HG03378 (cell line): ENCODE data around the gene RALGAPA1.
A peak's percentile ranks its signal among the peaks of the same experiment; 100 is the strongest.
"Not testable (repeated sequence)": the region's sequence is repeated elsewhere in the genome, so short reads cannot be mapped to it uniquely, and the experiment has no call there.

Source experiments
- ATAC-seq: cut with Tn5 transposase; IDR thresholded peaks from one replicate; pipeline ENCODE4 v1.9.1; 2021; ENCODE audit warnings: mild to moderate bottlenecking, moderate library complexity; ENCODE audit not compliant: unreplicated experiment

The RALGAPA1 gene

DNA sequence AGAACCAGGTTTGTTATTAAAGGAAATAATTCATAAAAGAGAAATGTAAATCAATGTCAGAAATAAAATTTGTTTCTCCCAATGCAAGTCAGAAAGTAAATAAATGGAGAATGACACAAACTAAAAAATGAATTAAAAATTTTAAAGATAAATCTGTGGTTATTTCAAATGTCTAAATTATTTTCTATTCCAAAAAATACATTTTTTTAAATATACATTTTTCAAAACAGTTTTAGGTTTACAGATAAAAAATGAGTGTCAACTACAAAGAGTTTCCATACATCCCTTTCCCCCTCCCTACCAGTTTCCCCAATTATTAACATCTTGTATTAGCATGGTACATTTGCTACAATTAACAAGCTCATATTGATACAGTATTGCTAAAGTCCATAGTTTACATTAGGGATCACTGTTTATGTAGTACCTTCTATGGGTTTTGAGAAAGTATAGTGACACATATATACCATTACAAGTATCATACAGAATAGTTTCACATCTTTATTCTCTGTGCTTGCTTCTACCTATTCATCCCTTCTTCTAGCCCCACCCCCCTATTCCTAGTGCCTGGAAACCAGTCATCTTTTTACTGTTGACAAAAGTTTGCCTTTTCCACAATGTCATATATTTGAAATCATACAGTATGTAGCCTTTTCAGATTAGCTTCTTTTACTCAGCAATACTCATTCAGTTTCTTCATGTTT, 104.2 kb downstream of the RALGAPA1 start:
- ATAC-seq = no peak

GRCh38 chr14:35701531-35701930, 107.6 kb downstream of the RALGAPA1 start:
- no peak for ATAC-seq

DNA sequence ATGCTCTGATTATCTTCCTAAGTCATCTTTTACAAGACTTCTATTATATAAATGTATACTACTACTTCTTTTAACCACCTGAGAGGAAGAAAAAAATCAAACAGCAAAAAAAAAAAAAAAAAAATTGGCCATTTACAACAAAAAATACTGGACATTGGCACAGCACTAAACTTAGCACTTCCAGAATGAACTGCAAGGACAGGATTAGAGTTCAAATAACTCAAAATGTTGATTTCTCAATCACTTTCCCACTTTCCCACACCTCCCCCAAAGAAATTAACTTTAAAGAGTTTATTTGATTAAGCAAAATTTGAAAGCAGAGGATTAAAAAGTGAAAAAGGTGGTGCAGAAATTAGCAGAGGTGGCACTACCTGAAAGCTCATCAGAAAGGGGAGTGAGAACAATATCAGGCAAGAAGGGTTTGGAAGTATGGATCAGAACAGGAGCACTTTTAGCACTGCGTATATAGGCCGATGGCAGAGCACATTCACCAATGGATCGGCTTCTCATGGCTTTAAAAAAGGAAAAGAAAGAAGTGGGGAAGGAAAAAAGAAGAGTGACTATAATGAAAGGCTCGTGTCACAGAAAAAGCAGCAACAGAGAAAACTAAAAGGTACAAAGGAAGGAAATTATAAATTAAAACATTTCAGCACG, 109.2 kb downstream of the RALGAPA1 start:
- no peak for ATAC-seq

- ATAC-seq = no peak
These were observed 112.5 kb downstream of the RALGAPA1 start for GRCh38 chr14:35696575-35696974.

DNA sequence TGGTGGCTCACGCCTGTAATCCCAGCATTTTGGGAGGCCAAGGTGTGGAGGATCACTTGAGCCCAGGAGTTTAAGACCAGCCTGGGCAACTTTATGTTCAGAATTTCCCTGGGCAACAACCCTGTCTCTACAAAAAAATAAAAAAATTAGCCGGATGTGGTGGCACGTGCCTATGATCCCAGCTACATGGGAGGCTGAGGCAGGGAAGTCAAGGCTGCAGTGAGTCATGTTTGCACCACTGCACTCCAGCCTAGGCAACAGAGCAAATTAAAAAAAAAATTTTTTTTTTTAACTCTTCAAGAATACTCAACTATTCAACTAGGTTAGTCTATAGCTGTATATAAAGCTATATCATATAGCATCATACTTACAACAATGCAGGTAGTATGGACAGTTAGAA, 113.0 kb downstream of the RALGAPA1 start:
- no peak for ATAC-seq

DNA sequence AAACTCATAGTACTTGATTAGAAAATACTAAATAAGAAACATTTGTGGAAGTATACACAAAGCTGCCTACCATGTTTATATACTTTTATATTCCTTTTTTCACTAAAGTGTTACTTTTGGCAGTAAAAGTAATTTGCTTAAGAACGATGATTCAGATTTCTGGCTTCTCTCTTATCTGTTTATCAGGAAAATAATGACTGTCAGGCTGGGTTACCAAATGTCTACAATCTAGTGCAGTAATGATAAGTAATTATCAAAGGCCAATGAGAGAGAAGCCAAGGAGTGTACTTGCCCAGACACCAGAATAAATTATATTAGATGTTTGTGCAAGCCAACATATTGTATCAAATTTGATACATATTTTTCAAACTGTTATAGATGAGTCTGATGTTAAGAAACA, 113.4 kb downstream of the RALGAPA1 start:
- no peak for ATAC-seq

DNA sequence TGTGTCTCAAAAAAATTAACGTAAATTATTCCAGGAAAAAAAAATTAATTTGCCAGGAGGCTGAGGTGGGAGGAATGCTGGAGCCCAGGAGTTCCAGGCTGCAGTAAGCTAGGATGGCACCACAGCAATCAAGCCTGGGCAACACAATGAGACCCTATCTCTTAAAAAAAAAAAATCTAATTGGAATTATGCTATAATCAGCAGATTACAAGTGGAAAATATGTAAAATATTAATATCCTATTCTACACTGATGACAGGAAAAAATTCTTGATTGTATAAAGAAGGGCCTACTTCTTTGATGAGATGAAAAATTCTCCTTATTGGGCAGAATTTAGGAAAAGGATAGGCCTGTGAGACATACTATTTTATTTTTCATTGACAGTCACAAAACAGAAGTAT, 114.0 kb downstream of the RALGAPA1 start:
- ATAC-seq = no peak

GRCh38 chr14:35689000-35689460, 120.1 kb downstream of the RALGAPA1 start:
- peak; percentile 39 for ATAC-seq

- ATAC-seq = no peak
These were observed 120.8 kb downstream of the RALGAPA1 start for GRCh38 chr14:35688126-35688826.

DNA sequence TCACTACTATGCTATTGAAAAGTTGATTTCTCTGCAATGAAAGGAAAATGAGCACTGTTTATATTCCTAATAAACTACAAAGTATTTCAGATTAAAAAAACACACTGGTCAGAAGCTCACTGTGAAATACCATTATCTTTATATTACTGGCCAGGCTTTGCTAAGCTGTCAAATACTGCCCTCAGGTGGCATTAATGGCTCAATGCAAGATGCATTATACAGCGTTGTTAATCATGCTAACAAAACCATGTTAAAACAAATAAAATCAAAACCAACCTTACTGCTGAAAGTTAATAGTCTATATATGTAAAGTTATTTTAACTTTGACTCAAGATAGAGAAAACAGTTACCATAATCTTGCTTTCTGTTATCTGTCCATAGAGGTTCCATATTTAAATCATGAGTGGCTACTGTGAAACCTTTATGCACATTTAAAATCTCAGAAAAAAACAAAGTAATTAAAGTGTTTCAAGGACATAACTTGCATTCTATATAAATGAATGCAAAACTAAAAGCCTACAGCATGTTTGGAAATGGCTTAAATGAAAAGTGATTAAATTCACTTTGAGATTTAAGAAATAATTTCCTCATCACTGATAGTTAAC, 121.7 kb downstream of the RALGAPA1 start:
- peak; percentile 50 for ATAC-seq

DNA sequence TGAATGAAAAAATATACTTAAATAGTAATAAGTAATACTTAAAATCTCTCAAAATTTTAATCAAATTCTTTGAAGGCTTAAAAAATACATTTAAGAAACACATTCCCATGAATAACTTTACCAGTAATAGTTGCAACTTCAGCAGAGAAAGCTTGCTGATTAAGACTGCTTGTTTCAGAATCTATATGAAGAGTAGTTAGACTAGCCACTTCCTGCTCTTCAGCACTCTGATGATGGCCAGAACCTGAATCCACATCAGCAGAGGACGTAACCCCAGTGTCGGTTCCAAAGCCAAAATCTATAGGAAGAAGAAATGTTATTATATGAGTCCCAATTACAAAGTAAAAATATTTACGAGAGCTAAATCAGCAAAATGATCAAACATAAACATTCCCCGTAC, 125.4 kb downstream of the RALGAPA1 start:
- not testable (repeated sequence) for ATAC-seq

- no peak for ATAC-seq
These were observed 126.3 kb downstream of the RALGAPA1 start for GRCh38 chr14:35682802-35683201.

GRCh38 chr14:35678403-35679028, 130.6 kb downstream of the RALGAPA1 start:
- ATAC-seq = no peak

GRCh38 chr14:35669782-35670181, 139.3 kb downstream of the RALGAPA1 start:
- ATAC-seq = peak; percentile 46

- ATAC-seq = no peak
These were observed 142.6 kb downstream of the RALGAPA1 start for GRCh38 chr14:35666429-35667043.

DNA sequence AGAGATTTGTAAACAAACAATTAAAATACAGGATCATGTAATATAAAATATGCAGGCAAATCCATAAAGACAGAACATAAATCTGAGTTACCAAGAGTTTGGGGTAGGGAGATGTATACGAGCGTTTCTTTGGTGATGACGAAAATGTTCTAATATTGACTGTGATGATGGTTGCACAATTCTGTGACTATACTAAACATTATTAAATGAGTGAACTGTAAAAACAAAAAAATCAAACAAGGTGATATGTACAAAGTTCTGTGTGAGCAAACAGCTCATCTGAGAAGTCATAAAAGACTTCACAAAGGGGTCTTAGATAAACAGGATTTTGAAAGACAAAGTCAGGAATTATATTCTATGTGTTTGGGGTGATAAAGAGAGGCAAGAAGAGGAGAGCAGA, 147.2 kb downstream of the RALGAPA1 start:
- ATAC-seq = no peak

- no peak for ATAC-seq
These were observed 156.1 kb downstream of the RALGAPA1 start for GRCh38 chr14:35653045-35653444.

GRCh38 chr14:35643513-35643912, 165.6 kb downstream of the RALGAPA1 start:
- no peak for ATAC-seq

DNA sequence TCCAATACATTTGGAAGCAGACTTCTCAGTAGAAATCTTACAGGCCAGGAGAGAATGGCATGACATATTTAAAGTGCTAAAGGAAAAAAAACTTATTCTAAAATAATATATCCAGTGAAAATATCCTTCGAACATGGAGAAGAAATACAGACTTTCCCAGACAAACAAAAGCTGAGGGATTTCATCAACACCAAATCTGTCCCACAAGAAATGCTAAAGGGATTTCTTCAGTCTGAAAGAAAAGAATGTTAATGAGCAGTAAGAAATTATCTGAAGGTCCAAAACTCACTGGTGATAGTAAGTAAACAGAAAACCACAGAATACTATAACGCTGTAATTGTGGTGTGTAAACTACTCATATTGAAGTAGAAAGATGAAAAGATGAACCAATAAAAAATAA, 171.2 kb downstream of the RALGAPA1 start:
- ATAC-seq = no peak

DNA sequence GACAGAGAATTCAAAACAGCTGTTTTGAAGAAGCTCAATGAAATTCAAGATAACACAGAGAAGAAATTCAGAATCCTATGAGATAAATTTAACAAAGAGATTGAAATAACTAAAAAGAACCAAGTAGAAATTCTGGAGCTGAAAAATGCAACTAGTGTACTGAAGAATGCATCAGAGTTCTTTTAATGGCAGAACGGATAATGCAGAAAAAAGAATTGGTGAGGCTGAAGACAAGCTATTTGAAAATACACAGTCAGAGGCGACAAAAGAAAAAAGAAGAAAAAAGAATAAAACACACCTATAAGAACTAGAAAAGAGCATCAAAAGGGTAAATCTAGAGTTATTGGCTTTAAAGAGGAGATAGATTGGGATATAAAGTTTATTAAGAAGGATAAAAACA, 171.8 kb downstream of the RALGAPA1 start:
- no peak for ATAC-seq

DNA sequence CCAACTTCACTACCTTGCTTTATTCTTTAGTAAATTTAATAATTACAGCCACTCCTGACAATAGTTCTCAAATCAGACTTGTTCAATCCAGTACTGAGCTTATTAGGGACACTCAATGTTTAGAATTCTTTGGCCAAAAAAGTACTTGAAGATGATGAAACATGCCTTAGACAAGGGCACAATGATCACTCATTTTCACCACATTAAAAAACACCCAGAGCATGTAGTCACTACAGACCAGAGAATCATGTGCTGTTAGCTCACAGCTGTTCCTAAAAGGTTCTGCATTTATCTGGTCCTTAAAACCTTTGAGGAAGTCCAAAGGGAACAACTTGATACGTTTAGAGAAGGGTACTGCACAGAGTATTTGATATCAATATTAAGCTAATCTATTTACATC, 176.4 kb downstream of the RALGAPA1 start:
- ATAC-seq = no peak
